ENCODE results near the gene PDCD7.
"Not testable (repeated sequence)": the region's sequence is repeated elsewhere in the genome, so short reads cannot be mapped to it uniquely, and the experiment has no call there.

The PDCD7 gene

DNA sequence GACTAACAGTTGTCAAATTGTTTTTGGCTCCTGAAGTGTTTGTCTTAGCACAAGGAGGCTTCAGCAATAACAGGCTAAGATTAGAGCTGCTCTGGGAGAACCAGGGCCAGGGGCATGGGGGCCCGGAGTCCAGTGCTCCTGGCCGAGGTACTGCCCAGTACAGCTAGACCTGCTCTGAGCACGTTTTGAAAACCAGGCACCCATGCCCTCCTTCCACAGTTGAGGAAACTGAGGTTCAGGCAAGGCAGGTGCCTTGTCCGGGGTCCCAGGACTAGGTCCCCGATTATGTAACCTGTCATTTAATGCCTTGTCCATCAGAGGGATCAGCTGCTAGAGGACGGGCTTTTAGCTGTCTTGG is 37.9 kb downstream of the PDCD7 start:
- no peaks in the 10 kb centered on the region for H3K4me1 ChIP-seq (ENCODE audit: control insufficient read depth, insufficient read depth, low read length)
- H3K27me3 ChIP-seq (ENCODE audit: control insufficient read depth, insufficient read depth, low read length) = no peaks in the 10 kb centered on the region
- H3K36me3 ChIP-seq (ENCODE audit: control insufficient read depth, insufficient read depth, low read length) = no peaks in the 10 kb centered on the region
- H3K9ac ChIP-seq (ENCODE audit: low read length) = no peak overlapping the region
- no peaks in the 10 kb centered on the region for H3K9me3 ChIP-seq (ENCODE audit: control insufficient read depth, low read length)
- H3K4me3 ChIP-seq (ENCODE audit: low read length) = no peak overlapping the region

DNA sequence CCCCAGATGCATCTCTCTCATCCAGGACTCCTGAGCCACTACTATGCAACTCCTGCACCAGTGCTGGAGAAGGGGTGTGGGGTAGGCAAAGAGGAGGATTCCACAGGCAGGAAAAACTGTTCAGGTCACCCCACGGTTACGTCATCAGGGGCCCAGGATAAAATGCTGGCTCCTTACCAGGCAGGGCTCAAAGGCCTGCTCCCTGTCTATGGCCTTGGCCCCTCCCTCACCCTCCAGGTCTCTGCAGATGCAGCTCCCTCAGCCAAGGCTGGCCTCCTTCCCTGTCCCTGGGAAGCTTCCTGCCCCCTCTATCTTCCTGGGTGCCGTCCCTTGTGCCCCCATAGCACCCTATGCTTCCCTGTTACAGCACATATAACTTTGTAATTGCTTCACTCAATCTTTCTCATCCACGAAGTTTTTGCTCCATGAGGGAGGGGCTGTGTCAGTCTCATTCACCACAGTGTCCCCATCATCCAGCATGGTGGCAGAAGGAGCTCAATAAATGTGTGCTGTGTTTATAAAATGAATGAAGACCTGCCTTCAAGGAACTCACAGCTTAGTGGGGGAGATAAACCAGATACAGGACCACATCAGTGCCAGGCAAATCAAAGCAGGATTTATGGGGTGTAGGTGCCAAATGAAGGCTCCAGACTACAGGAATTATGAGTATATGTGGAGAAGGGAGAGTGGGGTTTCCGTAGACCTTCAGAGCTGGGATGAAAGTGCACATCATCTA is 38.4 kb downstream of the PDCD7 start:
- H3K9ac ChIP-seq (ENCODE audit: low read length) = no peak overlapping the region
- no peaks in the 10 kb centered on the region for H3K36me3 ChIP-seq (ENCODE audit: control insufficient read depth, insufficient read depth, low read length)
- H3K9me3 ChIP-seq (ENCODE audit: control insufficient read depth, low read length) = no peaks in the 10 kb centered on the region
- no peaks in the 10 kb centered on the region for H3K4me1 ChIP-seq (ENCODE audit: control insufficient read depth, insufficient read depth, low read length)
- H3K4me3 ChIP-seq (ENCODE audit: low read length) = no peak overlapping the region
- H3K27me3 ChIP-seq (ENCODE audit: control insufficient read depth, insufficient read depth, low read length) = no peaks in the 10 kb centered on the region

DNA sequence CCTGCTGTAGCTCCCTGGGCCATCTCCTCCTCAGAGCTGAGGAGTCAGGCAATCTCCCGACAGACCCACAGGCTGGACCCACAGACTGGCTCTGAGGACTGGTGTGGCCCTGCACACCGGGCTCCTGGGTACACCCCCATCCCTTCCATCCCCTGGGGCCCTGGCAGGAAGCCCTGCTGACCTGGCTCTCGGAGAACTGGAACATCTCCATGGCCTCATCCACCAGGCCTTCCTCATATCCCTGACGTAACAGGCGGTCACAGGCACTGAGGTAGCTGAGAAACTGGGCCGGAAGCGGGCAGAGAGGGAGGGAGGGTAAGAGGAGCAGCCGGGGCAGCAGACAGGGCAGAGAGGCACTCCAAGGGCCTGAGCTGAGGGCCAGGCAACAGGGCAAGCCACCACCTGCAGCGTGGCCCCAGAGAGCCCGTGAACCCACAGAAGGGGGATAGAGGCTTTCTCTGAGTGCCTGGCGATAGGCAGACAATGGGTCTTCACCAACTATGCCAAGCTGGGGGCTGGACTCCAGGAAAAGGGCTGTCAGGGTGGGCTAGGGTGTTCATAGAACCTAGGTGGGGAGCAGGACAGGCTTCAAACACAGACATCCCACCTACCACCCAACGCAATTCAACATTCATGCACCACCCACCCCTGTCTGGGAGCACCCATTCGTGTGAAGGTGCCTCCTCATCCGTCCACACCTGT is 39.2 kb downstream of the PDCD7 start:
- peaks cover 2% of the 10 kb centered on the region for H3K4me1 ChIP-seq (ENCODE audit: control insufficient read depth, insufficient read depth, low read length)
- no peaks in the 10 kb centered on the region for H3K9me3 ChIP-seq (ENCODE audit: control insufficient read depth, low read length)
- no peaks in the 10 kb centered on the region for H3K27me3 ChIP-seq (ENCODE audit: control insufficient read depth, insufficient read depth, low read length)
- H3K4me3 ChIP-seq (ENCODE audit: low read length) = no peak overlapping the region
- no peak overlapping the region for H3K9ac ChIP-seq (ENCODE audit: low read length)
- no peaks in the 10 kb centered on the region for H3K36me3 ChIP-seq (ENCODE audit: control insufficient read depth, insufficient read depth, low read length)

DNA sequence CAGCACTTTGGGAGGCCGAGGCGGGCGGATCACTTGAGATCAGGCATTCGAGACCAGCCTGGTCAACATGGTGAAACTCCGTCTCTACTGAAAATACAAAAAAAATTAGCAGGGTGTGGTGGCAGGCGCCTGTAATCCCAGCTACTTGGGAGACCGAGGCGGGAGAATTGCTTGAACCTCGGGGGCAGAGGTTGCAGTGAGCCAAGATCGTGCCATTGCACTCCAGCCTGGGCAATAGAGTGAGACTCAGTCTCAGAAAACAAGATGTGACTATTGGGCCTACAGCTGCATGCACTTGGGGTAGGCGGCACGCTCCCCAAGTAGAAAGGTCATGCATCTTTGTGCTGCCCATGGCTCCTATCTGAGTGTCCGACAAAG is 39.8 kb downstream of the PDCD7 start:
- H3K27me3 ChIP-seq (ENCODE audit: control insufficient read depth, insufficient read depth, low read length); H3K36me3 ChIP-seq (ENCODE audit: control insufficient read depth, insufficient read depth, low read length); H3K9me3 ChIP-seq (ENCODE audit: control insufficient read depth, low read length); H3K4me3 ChIP-seq (ENCODE audit: low read length); H3K9ac ChIP-seq (ENCODE audit: low read length); H3K4me1 ChIP-seq (ENCODE audit: control insufficient read depth, insufficient read depth, low read length): not testable (repeated sequence)

DNA sequence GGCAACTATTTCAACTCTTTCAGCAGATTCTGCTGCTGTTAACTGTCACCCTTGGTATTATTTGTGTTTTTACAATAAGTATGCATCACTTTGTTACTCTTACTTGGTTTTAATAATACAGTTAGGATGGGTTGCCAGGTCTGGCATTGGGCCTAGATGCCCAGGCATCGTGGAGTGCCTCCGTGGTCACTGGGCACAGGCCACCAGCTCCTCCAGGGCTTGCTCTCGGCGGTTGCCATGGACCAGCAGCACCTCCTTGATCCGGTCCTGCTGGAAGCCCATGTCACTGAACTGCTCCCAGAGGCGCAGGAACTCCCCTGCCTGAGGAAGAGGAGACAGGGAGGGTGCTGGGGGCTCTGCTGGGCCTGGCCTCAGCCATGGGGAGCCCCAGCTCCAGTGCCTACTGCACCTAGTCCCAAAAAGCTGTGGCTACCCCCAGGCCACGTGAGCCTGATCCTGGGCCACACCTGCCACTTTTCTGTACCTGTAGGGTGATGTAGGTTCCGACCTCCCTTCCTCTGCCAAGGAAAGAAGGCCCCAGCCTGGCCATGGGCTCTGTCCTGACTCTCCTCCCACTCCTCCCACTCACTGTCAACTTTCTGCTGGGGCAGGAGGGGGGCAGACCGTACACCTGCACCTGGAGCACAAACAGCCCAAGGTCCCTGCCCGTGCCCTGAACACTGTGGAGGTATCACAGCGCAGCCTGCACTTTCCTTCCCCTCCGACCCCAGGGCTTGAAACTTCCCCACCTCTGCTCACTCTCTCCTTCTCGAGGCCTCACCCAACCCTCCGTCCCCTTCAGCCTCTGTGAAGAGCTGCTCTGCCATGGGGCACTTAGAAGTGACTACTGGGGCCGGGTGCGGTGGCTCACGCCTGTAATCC is 40.5 kb downstream of the PDCD7 start:
- no peak overlapping the region for H3K4me3 ChIP-seq (ENCODE audit: low read length)
- H3K27me3 ChIP-seq (ENCODE audit: control insufficient read depth, insufficient read depth, low read length) = no peaks in the 10 kb centered on the region
- H3K4me1 ChIP-seq (ENCODE audit: control insufficient read depth, insufficient read depth, low read length) = peaks cover 14% of the 10 kb centered on the region
- no peak overlapping the region for H3K9ac ChIP-seq (ENCODE audit: low read length)
- H3K9me3 ChIP-seq (ENCODE audit: control insufficient read depth, low read length) = no peaks in the 10 kb centered on the region
- no peaks in the 10 kb centered on the region for H3K36me3 ChIP-seq (ENCODE audit: control insufficient read depth, insufficient read depth, low read length)

DNA sequence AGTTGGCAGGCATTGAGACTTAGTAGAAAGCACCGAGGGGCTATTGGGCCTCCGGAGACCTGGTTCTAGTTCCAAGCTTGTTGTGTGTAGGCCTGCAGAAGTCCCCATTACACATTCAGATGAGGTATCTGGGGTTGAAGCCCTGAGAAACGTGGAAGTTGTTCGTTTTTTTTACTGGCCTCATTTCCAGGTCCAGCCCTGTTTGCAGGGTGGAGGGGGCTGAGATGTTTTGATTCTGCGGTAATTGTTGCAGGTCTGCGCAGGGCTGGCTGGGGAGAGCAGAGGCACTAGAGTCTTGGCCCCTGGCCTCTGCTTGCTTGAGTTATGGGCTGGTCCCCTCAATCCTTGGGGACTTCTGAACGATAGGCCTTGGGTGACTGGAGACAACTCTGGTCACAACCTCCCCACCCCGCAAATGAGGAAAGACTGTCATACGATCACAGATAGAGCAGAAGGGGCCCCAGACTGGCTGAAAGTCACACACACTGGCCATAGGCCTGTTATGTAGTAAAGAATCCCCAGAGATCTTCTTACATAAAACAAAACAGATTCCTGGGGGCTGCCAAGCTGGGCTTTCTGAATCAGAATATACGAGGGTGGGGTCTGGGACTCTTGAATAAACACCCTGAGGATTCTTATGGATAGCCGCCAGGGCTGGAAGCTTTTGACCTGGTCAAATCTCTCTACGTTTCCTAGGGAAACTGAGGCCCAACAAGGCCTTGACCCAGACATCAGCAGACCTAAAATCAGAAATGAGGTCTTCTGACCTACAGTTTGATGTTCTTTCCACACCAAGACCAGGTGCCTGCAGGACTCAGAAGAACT is 41.5 kb downstream of the PDCD7 start:
- no peaks in the 10 kb centered on the region for H3K9me3 ChIP-seq (ENCODE audit: control insufficient read depth, low read length)
- no peaks in the 10 kb centered on the region for H3K27me3 ChIP-seq (ENCODE audit: control insufficient read depth, insufficient read depth, low read length)
- H3K36me3 ChIP-seq (ENCODE audit: control insufficient read depth, insufficient read depth, low read length) = no peaks in the 10 kb centered on the region
- H3K4me3 ChIP-seq (ENCODE audit: low read length) = no peak overlapping the region
- H3K9ac ChIP-seq (ENCODE audit: low read length) = no peak overlapping the region
- H3K4me1 ChIP-seq (ENCODE audit: control insufficient read depth, insufficient read depth, low read length) = peaks cover 14% of the 10 kb centered on the region

DNA sequence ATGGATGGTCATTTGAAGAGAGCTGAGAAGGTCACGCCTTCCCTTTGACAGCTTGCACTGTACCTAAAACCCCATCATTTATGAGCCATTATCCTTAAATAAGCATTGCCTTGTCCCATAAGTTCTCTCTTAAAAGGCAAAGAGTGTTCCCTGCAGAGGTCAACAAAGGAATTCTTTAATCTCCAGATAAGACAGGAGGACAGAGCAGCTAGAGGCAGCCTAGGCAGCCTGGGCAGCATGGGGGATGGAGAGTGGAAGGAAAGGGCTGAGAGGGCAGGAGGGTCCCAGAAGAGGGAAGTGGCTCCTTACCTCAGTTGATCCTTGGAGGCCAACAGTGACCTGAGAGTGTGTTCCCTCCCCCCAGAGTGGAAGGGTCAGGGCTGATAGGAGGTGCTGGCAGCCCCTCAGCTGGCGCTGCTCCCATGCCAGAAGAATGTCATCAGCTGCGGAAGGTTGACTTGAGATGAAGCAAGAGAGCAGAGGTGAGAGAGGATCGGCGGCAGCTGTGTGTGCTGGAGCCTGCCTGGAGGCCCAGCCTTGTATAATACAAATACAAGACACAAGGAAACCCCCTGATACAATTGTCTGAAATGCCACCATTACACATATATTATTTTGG is 44.3 kb downstream of the PDCD7 start:
- H3K9ac ChIP-seq (ENCODE audit: low read length) = no peak overlapping the region
- no peaks in the 10 kb centered on the region for H3K9me3 ChIP-seq (ENCODE audit: control insufficient read depth, low read length)
- H3K27me3 ChIP-seq (ENCODE audit: control insufficient read depth, insufficient read depth, low read length) = peaks cover 10% of the 10 kb centered on the region
- H3K4me3 ChIP-seq (ENCODE audit: low read length) = no peak overlapping the region
- no peaks in the 10 kb centered on the region for H3K36me3 ChIP-seq (ENCODE audit: control insufficient read depth, insufficient read depth, low read length)
- H3K4me1 ChIP-seq (ENCODE audit: control insufficient read depth, insufficient read depth, low read length) = peaks cover 14% of the 10 kb centered on the region

DNA sequence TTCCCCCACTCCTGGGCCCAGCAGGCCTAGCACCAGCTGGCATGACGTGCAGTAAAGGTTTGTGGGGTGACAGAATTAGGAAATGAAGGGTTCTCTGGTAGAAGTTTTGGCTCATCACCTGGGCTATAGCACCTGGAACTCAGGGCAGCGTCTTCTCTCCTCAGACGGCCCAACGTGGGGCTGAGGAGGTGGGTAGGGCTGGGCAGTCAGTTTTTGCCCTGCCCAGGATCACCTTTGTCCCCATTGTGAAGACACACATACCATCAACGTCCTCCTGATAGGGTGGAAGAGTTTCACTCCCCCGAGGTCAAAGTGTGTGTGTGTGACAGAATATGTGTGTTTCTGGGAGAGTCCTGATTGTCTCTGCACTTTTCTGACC is 45.0 kb downstream of the PDCD7 start:
- H3K9ac ChIP-seq (ENCODE audit: low read length) = no peak overlapping the region
- H3K4me3 ChIP-seq (ENCODE audit: low read length) = no peak overlapping the region
- H3K4me1 ChIP-seq (ENCODE audit: control insufficient read depth, insufficient read depth, low read length) = peaks cover 14% of the 10 kb centered on the region
- no peaks in the 10 kb centered on the region for H3K36me3 ChIP-seq (ENCODE audit: control insufficient read depth, insufficient read depth, low read length)
- H3K27me3 ChIP-seq (ENCODE audit: control insufficient read depth, insufficient read depth, low read length) = peaks cover 11% of the 10 kb centered on the region
- H3K9me3 ChIP-seq (ENCODE audit: control insufficient read depth, low read length) = no peaks in the 10 kb centered on the region

DNA sequence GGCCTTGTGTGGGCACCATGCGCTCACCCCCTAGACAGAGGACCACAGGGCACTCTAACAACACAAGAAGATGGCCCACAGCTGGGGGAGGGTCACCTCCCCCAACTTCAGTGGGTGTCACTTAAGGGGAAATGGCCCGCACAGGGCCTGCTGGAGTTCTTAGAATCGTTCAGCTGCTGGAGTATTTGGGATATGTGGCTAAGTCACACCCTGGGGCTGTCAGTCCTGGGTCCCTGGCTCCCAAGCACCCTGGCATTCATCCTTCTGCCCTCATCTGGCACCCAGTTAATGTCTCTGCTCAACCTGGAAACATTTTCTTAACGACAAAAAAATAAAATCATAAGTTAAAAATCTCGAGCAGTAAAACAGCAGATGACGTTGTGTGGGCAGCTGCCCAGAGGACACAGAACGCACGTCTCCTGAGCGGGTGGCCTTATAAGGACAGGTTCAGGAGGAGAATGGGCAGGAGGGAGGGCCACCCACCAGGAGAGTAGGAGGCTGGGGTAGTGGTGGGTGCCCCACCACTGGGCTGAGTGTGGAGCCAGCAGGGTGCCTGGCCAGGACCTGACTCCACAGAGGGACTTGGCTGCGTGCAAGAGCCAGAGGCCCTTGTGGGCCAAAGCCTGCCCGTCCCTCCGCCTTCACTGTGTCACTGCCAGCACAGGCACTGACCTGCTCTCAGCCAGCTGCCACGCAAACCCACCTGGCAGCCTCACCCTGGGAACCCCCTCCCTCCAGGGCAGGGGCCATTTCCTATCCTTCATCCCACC is 45.5 kb downstream of the PDCD7 start:
- Histone ChIP-seq H3K36me3 (ENCODE audit: control insufficient read depth, insufficient read depth, low read length) (no peaks in the 10 kb centered on the region), H3K4me3 (ENCODE audit: low read length) (no peak overlapping the region), H3K9me3 (ENCODE audit: control insufficient read depth, low read length) (no peaks in the 10 kb centered on the region), H3K27me3 (ENCODE audit: control insufficient read depth, insufficient read depth, low read length) (peaks cover 17% of the 10 kb centered on the region), H3K4me1 (ENCODE audit: control insufficient read depth, insufficient read depth, low read length) (peaks cover 15% of the 10 kb centered on the region), H3K9ac (ENCODE audit: low read length) (no peak overlapping the region)

DNA sequence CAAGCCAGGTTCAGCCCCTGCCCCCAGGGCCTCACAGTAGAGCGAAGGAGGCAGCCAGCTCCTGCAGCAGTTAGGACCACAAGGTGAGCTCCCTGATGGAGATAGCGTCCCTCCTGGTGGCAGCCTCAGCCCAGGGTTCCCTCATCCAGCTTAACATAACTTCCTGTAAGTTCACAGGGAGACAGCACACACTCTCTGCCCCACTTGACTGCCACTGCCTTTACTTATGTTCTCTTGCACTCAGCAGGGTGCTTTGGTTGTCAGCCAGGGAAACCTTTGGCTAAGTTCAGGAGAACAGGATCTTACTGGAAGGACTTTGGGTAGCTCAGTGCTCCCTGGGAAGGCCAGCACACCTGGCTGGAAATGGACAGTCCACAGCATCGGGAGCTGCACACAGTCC is 46.2 kb downstream of the PDCD7 start:
- no peaks in the 10 kb centered on the region for H3K36me3 ChIP-seq (ENCODE audit: control insufficient read depth, insufficient read depth, low read length)
- H3K9me3 ChIP-seq (ENCODE audit: control insufficient read depth, low read length) = no peaks in the 10 kb centered on the region
- peaks cover 22% of the 10 kb centered on the region for H3K4me1 ChIP-seq (ENCODE audit: control insufficient read depth, insufficient read depth, low read length)
- H3K27me3 ChIP-seq (ENCODE audit: control insufficient read depth, insufficient read depth, low read length) = peaks cover 21% of the 10 kb centered on the region
- H3K4me3 ChIP-seq (ENCODE audit: low read length) = no peak overlapping the region
- H3K9ac ChIP-seq (ENCODE audit: low read length) = no peak overlapping the region

DNA sequence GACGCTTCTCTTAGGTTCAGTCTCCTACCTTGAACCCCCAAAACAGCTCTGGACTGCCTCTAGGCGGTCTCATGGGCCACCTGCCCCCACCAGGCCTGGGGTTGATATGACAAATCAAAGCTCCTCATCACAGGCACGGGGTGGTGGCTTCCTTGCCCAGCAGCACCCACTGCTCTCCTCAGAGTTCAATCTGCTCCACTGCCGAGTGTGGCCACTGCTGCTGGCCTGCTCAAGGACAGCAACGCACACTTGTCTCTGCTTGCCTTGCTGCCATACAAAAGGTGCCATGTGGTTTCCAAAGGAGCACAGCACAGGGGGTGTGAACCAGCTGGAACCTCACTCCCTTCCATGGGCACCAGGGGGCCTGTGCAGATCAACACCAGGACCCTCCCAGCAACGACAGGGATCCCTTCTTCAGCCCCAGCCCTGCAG is 46.9 kb downstream of the PDCD7 start:
- Histone ChIP-seq H3K27me3 (ENCODE audit: control insufficient read depth, insufficient read depth, low read length) (peaks cover 24% of the 10 kb centered on the region), H3K9me3 (ENCODE audit: control insufficient read depth, low read length) (no peaks in the 10 kb centered on the region), H3K9ac (ENCODE audit: low read length) (no peak overlapping the region), H3K36me3 (ENCODE audit: control insufficient read depth, insufficient read depth, low read length) (no peaks in the 10 kb centered on the region), H3K4me1 (ENCODE audit: control insufficient read depth, insufficient read depth, low read length) (peaks cover 27% of the 10 kb centered on the region), H3K4me3 (ENCODE audit: low read length) (no peak overlapping the region)

Measured in mucosa of stomach (tissue), 1 donor.